Activated T-helper 17 cell treated with anti-CD3 and anti-CD28 coated beads, Interleukin-2, amount 50 U/mL, for 72 hours (primary cell): Measurements from ENCODE around the gene SDK2. TPM values are rescaled to one million over a fixed set of nuclear protein-coding genes. Genes with fewer than 3 reads are reported as not detected.

Experiments
- ATAC-seq: fragments of 150-1000 bp; cut with Tn5 transposase; replicated peaks from 2 replicates; pipeline ENCODE4 v1.10.0; 2021; ENCODE audit warnings: mild to moderate bottlenecking, moderate library complexity
- H3K27ac Mint-ChIP-seq: one replicate; pipeline ENCODE4 v1.8.0; 2022; ENCODE audit warnings: mixed read lengths
- H3K27me3 Mint-ChIP-seq: one replicate; pipeline ENCODE4 v1.8.0; 2022; ENCODE audit warnings: mixed read lengths
- H3K36me3 Mint-ChIP-seq: one replicate; pipeline ENCODE4 v1.8.0; 2022; ENCODE audit warnings: low read depth, mild to moderate bottlenecking, mixed read lengths
- H3K4me1 Mint-ChIP-seq: one replicate; pipeline ENCODE4 v1.8.0; 2022; ENCODE audit warnings: mixed read lengths
- H3K4me3 Mint-ChIP-seq: one replicate; pipeline ENCODE4 v1.8.0; 2022; ENCODE audit warnings: mild to moderate bottlenecking, mixed read lengths
- H3K9me3 Mint-ChIP-seq: one replicate; pipeline ENCODE4 v1.8.0; 2022; ENCODE audit warnings: mixed read lengths
- total RNA-seq, 2 donors: library from RNA; stranded (reverse); gene quantifications; one replicate each; pipeline ENCODE4 v1.2.3, GENCODE V29; 2022

Gene SDK2
- total RNA-seq, 2 donors from 2014 or later = 0.19 to 0.26 TPM

- ATAC-seq = no peak
- Mint-ChIP-seq H3K9me3 (no peaks in the 10 kb centered on the region), H3K36me3 (no peaks in the 10 kb centered on the region), H3K4me3 (no peak overlapping the region), H3K4me1 (no peaks in the 10 kb centered on the region), H3K27ac (no peak overlapping the region), H3K27me3 (no peaks in the 10 kb centered on the region)
These were observed 247.6 kb downstream of the SDK2 start for GRCh38 chr17:73396431-73397277.

- ATAC-seq = no peak
- H3K4me1 Mint-ChIP-seq = no peaks in the 10 kb centered on the region
- no peak overlapping the region for H3K4me3 Mint-ChIP-seq
- H3K36me3 Mint-ChIP-seq = no peaks in the 10 kb centered on the region
- H3K27ac Mint-ChIP-seq = no peak overlapping the region
- H3K9me3 Mint-ChIP-seq = no peaks in the 10 kb centered on the region
- H3K27me3 Mint-ChIP-seq = no peaks in the 10 kb centered on the region
These were observed 249.5 kb downstream of the SDK2 start for GRCh38 chr17:73394512-73395450.

GRCh38 chr17:73393962-73394361 is 250.3 kb downstream of the SDK2 start:
- no peak for ATAC-seq
- H3K4me1 Mint-ChIP-seq = no peaks in the 10 kb centered on the region
- no peaks in the 10 kb centered on the region for H3K9me3 Mint-ChIP-seq
- H3K4me3 Mint-ChIP-seq = no peak overlapping the region
- H3K36me3 Mint-ChIP-seq = no peaks in the 10 kb centered on the region
- no peaks in the 10 kb centered on the region for H3K27me3 Mint-ChIP-seq
- no peak overlapping the region for H3K27ac Mint-ChIP-seq

- H3K4me3 Mint-ChIP-seq = no peak overlapping the region
- no peak for ATAC-seq
These were observed 250.9 kb downstream of the SDK2 start for GRCh38 chr17:73393381-73393780.

DNA sequence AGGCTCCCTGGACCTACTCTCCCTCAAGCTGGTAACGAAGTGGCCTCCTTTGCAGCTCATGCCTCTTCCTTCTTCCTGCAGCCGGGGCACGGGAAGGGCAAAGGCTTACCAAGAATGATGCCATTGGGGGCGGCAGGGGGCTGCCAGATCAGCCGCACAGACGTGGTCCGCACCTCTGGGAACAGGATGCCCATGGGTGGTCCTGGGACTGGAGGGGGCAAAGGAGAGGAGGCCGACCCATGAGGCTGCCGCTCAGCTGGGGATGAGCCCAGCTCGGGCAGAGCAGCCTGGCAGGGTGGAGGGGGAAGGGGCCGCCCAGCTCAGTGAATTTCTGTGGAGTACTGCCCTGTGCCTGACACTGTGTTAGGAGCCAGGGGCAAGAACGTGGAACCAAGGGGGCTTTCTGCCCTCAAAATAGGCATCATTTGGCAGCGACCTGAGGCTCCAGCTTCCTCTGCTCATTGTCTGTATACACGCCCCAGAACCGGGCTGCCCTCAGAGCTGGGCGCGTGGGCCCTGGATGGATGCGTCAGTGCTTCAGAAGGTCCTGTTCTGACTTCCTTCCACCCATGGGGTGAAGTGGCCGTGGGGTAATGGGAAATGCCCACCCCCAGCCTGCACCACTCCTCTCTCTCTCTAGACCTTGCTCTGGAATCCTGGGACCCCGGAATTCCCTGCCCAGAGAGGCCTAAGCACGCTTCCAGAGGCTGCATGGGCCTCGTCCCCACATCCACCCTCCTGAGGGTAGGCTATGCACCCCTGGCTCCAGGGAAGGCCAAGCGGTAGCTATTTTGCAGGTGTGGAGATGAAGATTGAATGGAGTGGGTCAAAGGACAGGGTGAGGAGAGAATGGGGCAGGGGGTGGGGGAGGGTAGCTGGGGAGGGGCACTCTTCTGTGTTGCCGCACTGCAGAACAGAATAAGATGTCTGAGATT is 252.6 kb downstream of the SDK2 start:
- Mint-ChIP-seq H3K9me3 (no peaks in the 10 kb centered on the region), H3K4me1 (no peaks in the 10 kb centered on the region), H3K4me3 (no peak overlapping the region), H3K36me3 (no peaks in the 10 kb centered on the region), H3K27me3 (no peaks in the 10 kb centered on the region), H3K27ac (no peak overlapping the region)
- ATAC-seq = no peak

More at GRCh38 chr17:73393381-73393780, 250.9 kb downstream of the SDK2 start:
- no peak overlapping the region for H3K27ac Mint-ChIP-seq
- no peaks in the 10 kb centered on the region for H3K4me1 Mint-ChIP-seq
- no peaks in the 10 kb centered on the region for H3K27me3 Mint-ChIP-seq
- no peaks in the 10 kb centered on the region for H3K9me3 Mint-ChIP-seq
- H3K36me3 Mint-ChIP-seq = no peaks in the 10 kb centered on the region

- Mint-ChIP-seq H3K9me3 (no peaks in the 10 kb centered on the region), H3K27me3 (no peaks in the 10 kb centered on the region), H3K4me1 (no peaks in the 10 kb centered on the region), H3K36me3 (no peaks in the 10 kb centered on the region), H3K27ac (no peak overlapping the region), H3K4me3 (no peak overlapping the region)
- ATAC-seq = no peak
These were observed 253.4 kb downstream of the SDK2 start for GRCh38 chr17:73390851-73391250.

DNA sequence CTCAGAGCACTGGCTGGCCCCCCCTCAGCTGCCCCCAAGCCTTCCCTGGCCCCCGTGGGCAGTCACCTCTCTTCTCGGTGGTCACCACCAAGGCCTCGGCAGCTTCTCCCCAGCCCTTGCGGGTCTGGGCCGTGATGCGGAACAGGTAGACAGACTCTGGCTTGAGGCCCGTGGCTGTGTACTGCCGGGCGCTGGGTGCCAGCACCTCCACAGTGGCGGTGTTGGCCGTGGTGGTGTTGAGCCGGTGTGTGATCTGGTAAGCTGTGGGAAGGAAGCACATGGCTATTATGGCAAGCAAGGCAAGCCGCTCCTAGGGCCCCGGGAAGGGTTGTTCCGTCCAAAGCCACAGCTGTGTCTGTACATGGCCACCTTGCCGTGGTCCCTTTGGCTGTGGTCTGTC is 254.0 kb downstream of the SDK2 start:
- H3K27me3 Mint-ChIP-seq = no peaks in the 10 kb centered on the region
- no peak for ATAC-seq
- no peaks in the 10 kb centered on the region for H3K36me3 Mint-ChIP-seq
- no peak overlapping the region for H3K4me3 Mint-ChIP-seq
- H3K4me1 Mint-ChIP-seq = no peaks in the 10 kb centered on the region
- no peaks in the 10 kb centered on the region for H3K9me3 Mint-ChIP-seq
- no peak overlapping the region for H3K27ac Mint-ChIP-seq

- no peak overlapping the region for H3K27ac Mint-ChIP-seq
- H3K9me3 Mint-ChIP-seq = no peaks in the 10 kb centered on the region
- H3K27me3 Mint-ChIP-seq = no peaks in the 10 kb centered on the region
- H3K36me3 Mint-ChIP-seq = no peaks in the 10 kb centered on the region
- ATAC-seq = no peak
- H3K4me1 Mint-ChIP-seq = no peaks in the 10 kb centered on the region
- no peak overlapping the region for H3K4me3 Mint-ChIP-seq
These were observed 254.8 kb downstream of the SDK2 start for GRCh38 chr17:73389411-73389810.

- ATAC-seq = no peak
- H3K36me3 Mint-ChIP-seq = no peaks in the 10 kb centered on the region
- no peaks in the 10 kb centered on the region for H3K27me3 Mint-ChIP-seq
- H3K4me1 Mint-ChIP-seq = no peaks in the 10 kb centered on the region
- no peak overlapping the region for H3K4me3 Mint-ChIP-seq
- no peaks in the 10 kb centered on the region for H3K9me3 Mint-ChIP-seq
- no peak overlapping the region for H3K27ac Mint-ChIP-seq
These were observed 255.7 kb downstream of the SDK2 start for GRCh38 chr17:73388578-73388905.

DNA sequence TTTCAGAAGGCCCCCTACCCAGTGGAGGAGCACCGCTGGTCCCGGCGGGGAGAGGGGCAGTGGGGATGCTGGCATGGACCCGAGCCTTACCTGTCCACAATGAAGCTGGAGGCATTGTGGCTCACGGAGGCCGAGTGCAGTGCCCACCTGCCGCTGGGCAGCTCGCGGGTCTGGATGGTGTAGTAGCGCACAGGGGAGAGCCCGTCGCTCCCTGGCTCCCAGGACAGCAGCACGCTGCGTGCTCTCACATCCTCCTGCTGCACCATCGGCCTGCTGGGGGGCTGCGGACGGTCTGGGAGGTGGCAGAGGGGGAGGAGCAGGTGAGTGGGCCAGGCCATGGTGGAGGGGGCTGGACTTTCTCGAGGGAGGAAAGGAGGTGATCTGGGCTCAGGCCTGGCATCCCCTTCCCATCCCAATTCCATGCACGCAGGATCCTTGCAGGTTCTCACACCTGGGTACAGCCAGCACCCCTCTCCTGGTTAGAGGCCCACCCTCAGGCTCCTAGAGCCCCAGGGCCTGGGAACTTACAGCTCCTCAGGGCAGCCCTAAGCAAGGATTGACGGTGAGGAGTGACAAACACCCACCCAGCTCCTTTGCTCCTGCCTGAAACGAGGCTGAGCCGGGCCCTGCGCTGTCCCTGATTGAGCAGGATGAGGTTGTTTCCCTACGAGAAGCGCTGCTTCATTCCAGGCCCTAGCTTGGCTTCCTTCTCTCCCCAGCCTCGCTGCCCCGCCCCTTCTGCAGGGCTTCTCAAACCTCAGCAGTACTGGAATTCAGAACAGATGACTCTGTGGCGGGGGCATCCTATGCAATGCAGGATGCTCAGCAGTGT is 256.3 kb downstream of the SDK2 start:
- no peak for ATAC-seq
- H3K27me3 Mint-ChIP-seq = no peaks in the 10 kb centered on the region
- no peaks in the 10 kb centered on the region for H3K9me3 Mint-ChIP-seq
- H3K4me1 Mint-ChIP-seq = no peaks in the 10 kb centered on the region
- no peaks in the 10 kb centered on the region for H3K36me3 Mint-ChIP-seq
- no peak overlapping the region for H3K4me3 Mint-ChIP-seq
- no peak overlapping the region for H3K27ac Mint-ChIP-seq

- Mint-ChIP-seq H3K36me3 (no peaks in the 10 kb centered on the region), H3K4me3 (no peak overlapping the region), H3K27me3 (no peaks in the 10 kb centered on the region), H3K27ac (no peak overlapping the region), H3K4me1 (no peaks in the 10 kb centered on the region), H3K9me3 (no peaks in the 10 kb centered on the region)
- ATAC-seq = no peak
These were observed 257.7 kb downstream of the SDK2 start for GRCh38 chr17:73386561-73386960.

DNA sequence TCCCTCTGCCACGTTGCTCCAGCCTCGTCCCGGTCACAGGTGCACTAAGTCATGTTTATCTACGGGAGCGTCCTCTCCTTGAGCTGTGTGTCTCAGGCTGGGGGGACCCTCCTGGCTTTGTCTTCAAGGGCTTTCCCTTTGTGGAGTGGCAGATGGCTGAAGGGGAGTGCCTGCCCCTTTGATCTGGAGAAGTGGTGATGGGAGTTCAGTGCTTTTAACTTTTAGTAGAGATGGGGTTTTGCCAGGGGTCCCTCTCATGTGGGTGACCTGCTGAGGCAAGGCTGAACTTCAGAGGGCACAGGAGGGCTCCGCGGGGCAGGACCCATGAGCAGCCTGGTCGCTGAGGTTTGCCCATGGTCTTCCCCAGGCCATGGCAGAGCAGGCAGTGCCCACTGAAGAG is 259.3 kb downstream of the SDK2 start:
- H3K36me3 Mint-ChIP-seq = no peaks in the 10 kb centered on the region
- H3K9me3 Mint-ChIP-seq = no peaks in the 10 kb centered on the region
- no peak for ATAC-seq

DNA sequence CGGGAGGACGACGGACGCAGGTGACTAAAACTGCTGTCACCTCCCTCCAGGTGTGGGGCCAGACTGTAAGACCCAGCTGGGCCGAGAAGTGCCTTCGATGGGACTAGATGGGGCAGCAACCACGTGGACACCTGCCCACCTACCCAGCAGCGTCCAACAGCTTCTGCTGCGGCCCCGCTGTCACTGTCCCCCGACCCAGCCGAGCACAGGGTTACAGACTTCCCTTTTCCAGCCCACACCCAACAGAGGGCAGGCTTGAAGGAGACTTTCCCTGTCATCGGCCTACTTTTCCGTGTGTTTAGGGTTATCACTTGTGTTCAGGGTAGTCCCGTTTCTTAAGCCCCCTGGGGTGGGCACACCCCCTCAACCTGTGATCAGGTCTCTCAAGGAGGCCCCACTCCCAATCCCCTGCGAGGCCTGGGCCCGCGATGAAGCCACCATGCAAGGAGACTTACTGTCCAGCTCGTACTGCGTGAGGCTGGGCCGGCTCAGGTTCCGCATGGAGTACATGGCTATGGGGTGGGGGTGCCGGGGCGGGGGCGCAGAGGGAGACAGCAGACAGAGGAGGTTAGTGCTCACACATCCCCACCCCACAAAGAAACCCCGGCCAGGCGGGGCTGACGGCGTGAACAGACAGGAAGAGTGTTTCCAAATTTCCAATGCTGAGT is 263.7 kb downstream of the SDK2 start:
- no peak for ATAC-seq
- Mint-ChIP-seq H3K4me3 (no peak overlapping the region), H3K4me1 (no peaks in the 10 kb centered on the region), H3K27me3 (no peaks in the 10 kb centered on the region), H3K9me3 (no peaks in the 10 kb centered on the region), H3K36me3 (no peaks in the 10 kb centered on the region), H3K27ac (no peak overlapping the region)

More for the DNA sequence above, 259.3 kb downstream of the SDK2 start:
- Mint-ChIP-seq H3K4me1 (no peaks in the 10 kb centered on the region), H3K27ac (no peak overlapping the region), H3K27me3 (no peaks in the 10 kb centered on the region), H3K4me3 (no peak overlapping the region)
